Neural crest cell (in vitro differentiated cells): ENCODE results near the gene TMEM269. TPM values are rescaled to one million over a fixed set of nuclear protein-coding genes. Genes with fewer than 3 reads are reported as not detected.

ENCODE experiments used
- DNase-seq: peaks from one replicate; pipeline ENCODE4 v3.0.0; 2021; ENCODE audit warnings: low read depth, mixed read lengths, low spot score
- H3K27ac Mint-ChIP-seq: one replicate; pipeline ENCODE4 v1.8.0; 2021; ENCODE audit warnings: mild to moderate bottlenecking, mixed read lengths; ENCODE audit not compliant: unreplicated experiment
- H3K27me3 Mint-ChIP-seq: 2 replicates; pipeline ENCODE4 v1.8.0; 2021; ENCODE audit warnings: low read depth, mild to moderate bottlenecking, mixed read lengths
- H3K36me3 Mint-ChIP-seq: 2 replicates; pipeline ENCODE4 v1.8.0; 2021; ENCODE audit warnings: low read depth, mild to moderate bottlenecking, mixed read lengths
- H3K4me1 Mint-ChIP-seq: 2 replicates; pipeline ENCODE4 v1.8.0; 2021; ENCODE audit warnings: mixed read lengths
- H3K4me3 Mint-ChIP-seq: one replicate; pipeline ENCODE4 v1.8.0; 2021; ENCODE audit warnings: mild to moderate bottlenecking, mixed read lengths
- H3K9me3 Mint-ChIP-seq: 2 replicates; pipeline ENCODE4 v1.8.0; 2021; ENCODE audit warnings: mixed read lengths
- CTCF ChIP-seq: fragments of 200-600 bp; sonication (generic); conservative IDR thresholded peaks from 2 replicates; pipeline ENCODE4 v1.5.0; 2021; ENCODE audit warnings: antibody characterized with exemption, mild to moderate bottlenecking
- total RNA-seq: library from RNA; stranded (reverse); gene quantifications from 2 replicates; pipeline ENCODE4 v1.2.1, GENCODE V29; 2021

Gene TMEM269
- total RNA-seq, 1 donor from 2014 or later = 0.70 TPM

GRCh38 chr1:42745851-42746250 is 38.9 kb upstream of the TMEM269 start:
- no peak overlapping the region for H3K4me3 Mint-ChIP-seq
- peaks cover 19% of the 10 kb centered on the region for H3K4me1 Mint-ChIP-seq
- TF ChIP-seq CTCF = no peak
- DNase-seq = no peak
- H3K36me3 Mint-ChIP-seq = peaks cover 34% of the 10 kb centered on the region
- H3K27me3 Mint-ChIP-seq = no peaks in the 10 kb centered on the region
- H3K9me3 Mint-ChIP-seq = no peaks in the 10 kb centered on the region
- H3K27ac Mint-ChIP-seq = no peak overlapping the region

GRCh38 chr1:42746436-42747105 is 38.2 kb upstream of the TMEM269 start:
- Mint-ChIP-seq H3K27ac (no peak overlapping the region), H3K36me3 (peaks cover 35% of the 10 kb centered on the region), H3K4me1 (peaks cover 17% of the 10 kb centered on the region)

GRCh38 chr1:42747125-42747524 is 37.7 kb upstream of the TMEM269 start:
- peak; percentile 66 for DNase-seq
- Mint-ChIP-seq H3K36me3 (peaks cover 41% of the 10 kb centered on the region), H3K27ac (no peak overlapping the region), H3K4me1 (peaks cover 16% of the 10 kb centered on the region), H3K9me3 (peaks cover 5% of the 10 kb centered on the region), H3K27me3 (no peaks in the 10 kb centered on the region), H3K4me3 (no peak overlapping the region)
- peak; percentile 69 for TF ChIP-seq CTCF

More at GRCh38 chr1:42746436-42747105, 38.2 kb upstream of the TMEM269 start:
- DNase-seq = no peak
- Mint-ChIP-seq H3K9me3 (peaks cover 1% of the 10 kb centered on the region), H3K27me3 (no peaks in the 10 kb centered on the region), H3K4me3 (no peak overlapping the region)
- TF ChIP-seq CTCF = no peak

- H3K27me3 Mint-ChIP-seq = no peaks in the 10 kb centered on the region
- H3K4me1 Mint-ChIP-seq = peaks cover 8% of the 10 kb centered on the region
- no peak overlapping the region for H3K27ac Mint-ChIP-seq
- H3K36me3 Mint-ChIP-seq = peaks cover 50% of the 10 kb centered on the region
- no peak for DNase-seq
- no peak overlapping the region for H3K4me3 Mint-ChIP-seq
- peaks cover 5% of the 10 kb centered on the region for H3K9me3 Mint-ChIP-seq
- TF ChIP-seq CTCF = no peak
Observed at GRCh38 chr1:42748021-42748420, 36.8 kb upstream of the TMEM269 start.

GRCh38 chr1:42748461-42749410 is 36.1 kb upstream of the TMEM269 start:
- peaks cover 54% of the 10 kb centered on the region for H3K36me3 Mint-ChIP-seq
- no peak for TF ChIP-seq CTCF
- H3K4me3 Mint-ChIP-seq = no peak overlapping the region
- H3K4me1 Mint-ChIP-seq = peaks cover 1% of the 10 kb centered on the region
- no peaks in the 10 kb centered on the region for H3K27me3 Mint-ChIP-seq
- no peak for DNase-seq
- H3K27ac Mint-ChIP-seq = no peak overlapping the region
- peaks cover 5% of the 10 kb centered on the region for H3K9me3 Mint-ChIP-seq
